ENCODE results near the gene BRCC3. TPM values are rescaled to one million over a fixed set of nuclear protein-coding genes. Genes with fewer than 3 reads are reported as not detected.

Gene BRCC3
- polyA plus RNA-seq, 1 of the 3 experiments (the other 2 are of a cell fraction), result 11.2 TPM

- Histone ChIP-seq H3K4me3 (ENCODE audit: low read depth in 2 of 2, low read length in 1 of 2) (no peak overlapping the region), H3K4me2 (no peak overlapping the region)
These were observed 18.4 kb upstream of the BRCC3 start for GRCh38 chrX:155052738-155053498.

More at GRCh38 chrX:155052738-155053498, 18.4 kb upstream of the BRCC3 start:
- Histone ChIP-seq H4K20me1 (ENCODE audit: insufficient read depth) (no peaks in the 10 kb centered on the region), H3K9me2 (no peaks in the 10 kb centered on the region), H3K4me1 (ENCODE audit: control insufficient read depth in 1 of 2, insufficient read depth in 2 of 2, low read depth in 1 of 2, low read length in 1 of 2) (peaks cover 0 to 7% of the 10 kb centered on the region in 2 experiments; a peak in 1 of 4 replicates), H3K79me2 (ENCODE audit: insufficient read depth) (no peaks in the 10 kb centered on the region), H3K9ac (no peak overlapping the region), H3K27me3 (ENCODE audit: insufficient read depth) (no peaks in the 10 kb centered on the region), H2AFZ (ENCODE audit: low read depth) (no peak overlapping the region), H3K27ac (ENCODE audit: low read depth in 2 of 2, low read length in 1 of 2) (no peak overlapping the region), H3K9me3 (no peaks in the 10 kb centered on the region), H3K36me3 (replicated peaks in 1 of 2; ENCODE audit: control insufficient read depth in 1 of 2, insufficient read depth in 2 of 2, low read length in 1 of 2) (peaks cover 2 to 7% of the 10 kb centered on the region in 2 experiments), H3F3A (replicated peaks; ENCODE audit: insufficient read depth) (no peaks in the 10 kb centered on the region)
- POLR2A ChIA-PET, result no interaction called here
- CTCF ChIA-PET, result no interaction called here
- 43% methylated on average over 5 of the region's 5 CpGs for WGBS (ENCODE audit: low lambda C conversion rate)
- no peak for DNase-seq
- TF ChIP-seq ZBTB33 (IDR thresholded peaks at IDR 0.05; ENCODE audit: borderline replicate concordance, low read depth) (no peak), SMC3 (IDR thresholded peaks at IDR 0.05; ENCODE audit: low read depth, low read length) (no peak), FOXM1 (IDR thresholded peaks at IDR 0.05; ENCODE audit: low read depth) (no peak), RFX5 (IDR thresholded peaks at IDR 0.05; ENCODE audit: low read length) (no peak), MXI1 (IDR thresholded peaks at IDR 0.05; ENCODE audit: low read depth, low read length) (no peak), GATA2 (CRISPR knock-in tag; IDR thresholded peaks at IDR 0.05) (no peak), ELF1 (IDR thresholded peaks at IDR 0.05) (no peak), FOXJ3 (CRISPR knock-in tag; IDR thresholded peaks at IDR 0.05) (no peak), EP300 (IDR thresholded peaks at IDR 0.05; ENCODE audit: borderline replicate concordance in 1 of 2, low read depth in 1 of 2, low read length in 1 of 2) (no peak), SIN3A (IDR thresholded peaks at IDR 0.05; ENCODE audit: borderline replicate concordance, low read depth, low read length) (no peak), EZH2phosphoT487 (IDR thresholded peaks at IDR 0.05; ENCODE audit: borderline replicate concordance, low read depth) (no peak), MEF2A (IDR thresholded peaks at IDR 0.05; ENCODE audit: borderline replicate concordance, low read depth) (no peak), YY1 (IDR thresholded peaks at IDR 0.05; ENCODE audit: low read depth) (no peak), JUND (IDR thresholded peaks at IDR 0.05) (no peak), TAF1 (IDR thresholded peaks at IDR 0.05; ENCODE audit: borderline replicate concordance, low read depth, low read length) (no peak), USF1 (IDR thresholded peaks at IDR 0.05; ENCODE audit: borderline replicate concordance, low read depth) (no peak)
- TF ChIP-seq, protein P1, sequence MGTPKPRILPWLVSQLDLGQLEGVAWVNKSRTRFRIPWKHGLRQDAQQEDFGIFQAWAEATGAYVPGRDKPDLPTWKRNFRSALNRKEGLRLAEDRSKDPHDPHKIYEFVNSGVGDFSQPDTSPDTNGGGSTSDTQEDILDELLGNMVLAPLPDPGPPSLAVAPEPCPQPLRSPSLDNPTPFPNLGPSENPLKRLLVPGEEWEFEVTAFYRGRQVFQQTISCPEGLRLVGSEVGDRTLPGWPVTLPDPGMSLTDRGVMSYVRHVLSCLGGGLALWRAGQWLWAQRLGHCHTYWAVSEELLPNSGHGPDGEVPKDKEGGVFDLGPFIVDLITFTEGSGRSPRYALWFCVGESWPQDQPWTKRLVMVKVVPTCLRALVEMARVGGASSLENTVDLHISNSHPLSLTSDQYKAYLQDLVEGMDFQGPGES (IDR thresholded peaks at IDR 0.05; ENCODE audit: low read depth, low read length), result no peak
- TF ChIP-seq, protein P2, sequence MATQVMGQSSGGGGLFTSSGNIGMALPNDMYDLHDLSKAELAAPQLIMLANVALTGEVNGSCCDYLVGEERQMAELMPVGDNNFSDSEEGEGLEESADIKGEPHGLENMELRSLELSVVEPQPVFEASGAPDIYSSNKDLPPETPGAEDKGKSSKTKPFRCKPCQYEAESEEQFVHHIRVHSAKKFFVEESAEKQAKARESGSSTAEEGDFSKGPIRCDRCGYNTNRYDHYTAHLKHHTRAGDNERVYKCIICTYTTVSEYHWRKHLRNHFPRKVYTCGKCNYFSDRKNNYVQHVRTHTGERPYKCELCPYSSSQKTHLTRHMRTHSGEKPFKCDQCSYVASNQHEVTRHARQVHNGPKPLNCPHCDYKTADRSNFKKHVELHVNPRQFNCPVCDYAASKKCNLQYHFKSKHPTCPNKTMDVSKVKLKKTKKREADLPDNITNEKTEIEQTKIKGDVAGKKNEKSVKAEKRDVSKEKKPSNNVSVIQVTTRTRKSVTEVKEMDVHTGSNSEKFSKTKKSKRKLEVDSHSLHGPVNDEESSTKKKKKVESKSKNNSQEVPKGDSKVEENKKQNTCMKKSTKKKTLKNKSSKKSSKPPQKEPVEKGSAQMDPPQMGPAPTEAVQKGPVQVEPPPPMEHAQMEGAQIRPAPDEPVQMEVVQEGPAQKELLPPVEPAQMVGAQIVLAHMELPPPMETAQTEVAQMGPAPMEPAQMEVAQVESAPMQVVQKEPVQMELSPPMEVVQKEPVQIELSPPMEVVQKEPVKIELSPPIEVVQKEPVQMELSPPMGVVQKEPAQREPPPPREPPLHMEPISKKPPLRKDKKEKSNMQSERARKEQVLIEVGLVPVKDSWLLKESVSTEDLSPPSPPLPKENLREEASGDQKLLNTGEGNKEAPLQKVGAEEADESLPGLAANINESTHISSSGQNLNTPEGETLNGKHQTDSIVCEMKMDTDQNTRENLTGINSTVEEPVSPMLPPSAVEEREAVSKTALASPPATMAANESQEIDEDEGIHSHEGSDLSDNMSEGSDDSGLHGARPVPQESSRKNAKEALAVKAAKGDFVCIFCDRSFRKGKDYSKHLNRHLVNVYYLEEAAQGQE (IDR thresholded peaks at IDR 0.05; ENCODE audit: low read depth, low read length), result no peak
